HCT116 (cell line): ENCODE measurements around the gene TPPP3. TPM values are rescaled to one million over a fixed set of nuclear protein-coding genes. Genes with fewer than 3 reads are reported as not detected.

Experiments
- ATAC-seq: fragments of 200-7000 bp; cut with Tn5 transposase; 2 replicates; pipeline ENCODE4 v1.9.1; 2020; ENCODE audit warnings: mild to moderate bottlenecking, moderate library complexity
- BruUV-seq: library from RNA; stranded (reverse); fragments of 400-500 nt; replicated peaks from 2 replicates; lab custom pipeline; 2021; lab: Mats Ljungman, UMichigan
- CTCF ChIA-PET: fragments of 300-600 bp; sonication (Branson Sonifier 250); formaldehyde crosslinking; loops from one replicate; lab custom pipeline; 2021; ENCODE audit warnings: antibody characterized with exemption; lab: Charles Lee
- POLR2A ChIA-PET: fragments of 300-600, 350-600 bp; sonication (Branson Sonifier 250); formaldehyde crosslinking; loops from one replicate; lab custom pipeline; 2021; ENCODE audit warnings: antibody characterized with exemption; lab: Charles Lee
- RAD21 ChIA-PET, 2 experiments: fragments of 300-600 bp; sonication (Branson Sonifier 250); formaldehyde crosslinking; loops; one replicate each; lab custom pipeline; 2023; ENCODE audit warnings: low total read pairs in 2 of 2; ENCODE audit not compliant: uncharacterized antibody in 2 of 2, unreplicated experiment in 2 of 2, low non-redundant PET in 1 of 2; lab: Charles Lee
- DNase-seq: peaks from one replicate; pipeline ENCODE4 v3.0.0-alpha.2; 2010; ENCODE audit warnings: low read depth, low spot score
- H2AFZ ChIP-seq: fragments of 200-600 bp; shearing (Covaris generic), sonication (generic); 2 replicates; pipeline ENCODE4 v1.6.1; 2017; ENCODE audit warnings: low read depth, mixed run types, mixed read lengths, antibody characterized with exemption, low read length; ENCODE audit not compliant: poor library complexity, severe bottlenecking
- H3K27ac ChIP-seq: 2 replicates; pipeline ENCODE4 v1.5.1; 2012; ENCODE audit warnings: low read depth, low read length
- H3K27me3 ChIP-seq: fragments of 200-600 bp; sonication (generic); 2 replicates; pipeline ENCODE4 v1.6.1; 2016; ENCODE audit warnings: mixed run types, low read length, mixed read lengths; ENCODE audit not compliant: insufficient read depth
- H3K36me3 ChIP-seq, 2 experiments: fragments of 200-500 bp in 1 of 2; fragments of 200-600 bp in 1 of 2; sonication (Bioruptor generic) in 1 of 2; sonication (generic) in 1 of 2; 2 replicates each; pipeline versions ENCODE4 v1.5.1 to v1.6.1; 2014 to 2016; ENCODE audit warnings: low read length in 2 of 2, inconsistent platforms in 1 of 2, mixed read lengths in 1 of 2, mixed run types in 1 of 2; ENCODE audit not compliant: insufficient read depth in 2 of 2, control insufficient read depth in 1 of 2
- H3K4me1 ChIP-seq, 2 experiments: fragments of 200-600 bp in 1 of 2; sonication (generic) in 1 of 2; 2 replicates each; pipeline versions ENCODE4 v1.5.1 to v1.6.1; 2012 to 2017; ENCODE audit warnings: low read length in 2 of 2, inconsistent platforms in 1 of 2, mild to moderate bottlenecking in 1 of 2, mixed read lengths in 1 of 2, mixed run types in 1 of 2, moderate library complexity in 1 of 2; ENCODE audit not compliant: insufficient read depth in 2 of 2, control insufficient read depth in 1 of 2
- H3K4me2 ChIP-seq: fragments of 200-600 bp; sonication (generic); 2 replicates; pipeline ENCODE4 v1.6.1; 2017; ENCODE audit warnings: mixed run types, low read length, mixed read lengths
- H3K4me3 ChIP-seq, 2 experiments: fragments of 200-600 bp in 1 of 2; sonication (generic) in 1 of 2; replicated peaks in 1 of 2; 2 replicates each; pipeline ENCODE4 v1.5.1; 2011 to 2016; ENCODE audit warnings: low read length in 2 of 2, control low read depth in 1 of 2, low read depth in 1 of 2, mild to moderate bottlenecking in 1 of 2, mixed read lengths in 1 of 2, mixed run types in 1 of 2
- H3K79me2 ChIP-seq: fragments of 200-600 bp; sonication (generic); 2 replicates; pipeline ENCODE4 v1.6.1; 2017; ENCODE audit warnings: mild to moderate bottlenecking, mixed run types, low read length, moderate library complexity, mixed read lengths; ENCODE audit not compliant: insufficient read depth
- H3K9ac ChIP-seq: fragments of 200-600 bp; sonication (generic); 2 replicates; pipeline ENCODE4 v1.6.1; 2016; ENCODE audit warnings: low read length, mixed read lengths
- H3K9me2 ChIP-seq: fragments of 200-600 bp; sonication (generic), shearing (Covaris generic); 2 replicates; pipeline ENCODE4 v1.6.1; 2017; ENCODE audit warnings: mixed run types, mild to moderate bottlenecking, moderate library complexity; ENCODE audit not compliant: insufficient read depth
- H3K9me3 ChIP-seq, 2 experiments: fragments of 200-500 bp in 1 of 2; fragments of 200-600 bp in 1 of 2; sonication (Bioruptor generic) in 1 of 2; sonication (generic) in 1 of 2; 2 replicates each; pipeline ENCODE4 v1.6.1; 2014 to 2017; ENCODE audit warnings: low read length in 2 of 2, mixed read lengths in 2 of 2, inconsistent platforms in 1 of 2, low read depth in 1 of 2, mild to moderate bottlenecking in 1 of 2, mixed run types in 1 of 2, moderate library complexity in 1 of 2; ENCODE audit not compliant: control insufficient read depth in 1 of 2, insufficient read depth in 1 of 2
- H4K20me1 ChIP-seq: fragments of 200-600 bp; sonication (generic), shearing (Covaris generic); 2 replicates; pipeline ENCODE4 v1.6.1; 2017; ENCODE audit warnings: mixed run types, mild to moderate bottlenecking, moderate library complexity; ENCODE audit not compliant: insufficient read depth
- ATF3 ChIP-seq: IDR thresholded peaks from 2 replicates; pipeline ENCODE4 v1.6.1; 2012
- CEBPB ChIP-seq: IDR thresholded peaks from 2 replicates; pipeline ENCODE4 v1.6.1; 2012; ENCODE audit warnings: low read depth
- EGR1 ChIP-seq: IDR thresholded peaks from 2 replicates; pipeline ENCODE4 v1.6.1; 2012; ENCODE audit warnings: low read depth
- ELF1 ChIP-seq: IDR thresholded peaks from 2 replicates; pipeline ENCODE4 v1.6.1; 2012; ENCODE audit warnings: low read depth, borderline replicate concordance
- EZH2 ChIP-seq: fragments of 200-600 bp; sonication (generic); IDR thresholded peaks from 2 replicates; pipeline ENCODE4 v1.6.1; 2017; ENCODE audit warnings: antibody characterized with exemption, mixed run types
- EZH2phosphoT487 ChIP-seq: fragments of 200-600 bp; IDR thresholded peaks from 2 replicates; pipeline ENCODE4 v1.6.1; 2018; ENCODE audit warnings: antibody characterized with exemption, borderline replicate concordance
- POLR2A ChIP-seq: IDR thresholded peaks from 2 replicates; pipeline ENCODE4 v1.7.0; 2011; ENCODE audit warnings: borderline replicate concordance; ENCODE audit not compliant: insufficient read depth, insufficient read length; ENCODE audit errors: extremely low read depth
- POLR2AphosphoS5 ChIP-seq: IDR thresholded peaks from 2 replicates; pipeline ENCODE4 v1.6.1; 2011; ENCODE audit warnings: mild to moderate bottlenecking, low read depth, low read length, moderate library complexity
- SIN3A ChIP-seq: IDR thresholded peaks from 2 replicates; pipeline ENCODE4 v1.6.1; 2012; ENCODE audit warnings: low read depth
- TCF7L2 ChIP-seq: IDR thresholded peaks from 2 replicates; pipeline ENCODE4 v1.7.0; 2011; ENCODE audit warnings: borderline replicate concordance, inconsistent platforms; ENCODE audit not compliant: insufficient read depth, insufficient read length; ENCODE audit errors: extremely low read depth
- ZNF274 ChIP-seq: fragments of 200-500 bp; sonication (Bioruptor generic); IDR thresholded peaks from 2 replicates; pipeline ENCODE4 v1.6.1; 2014; ENCODE audit warnings: mild to moderate bottlenecking, low read depth, low read length, inconsistent platforms
- intact Hi-C: fragments of 100-400 bp; cut with micrococcal nuclease; formaldehyde crosslinking; loops from 2 replicates; pipeline ENCODE4 v1.10.0; 2022
- total RNA-seq: library from RNA; stranded (reverse); gene quantifications from one replicate; pipeline ENCODE4 v1.2.1, GENCODE V29; 2021; ENCODE audit not compliant: unreplicated experiment
- TF ChIP-seq, protein P1 (sequence below): IDR thresholded peaks from 2 replicates; pipeline ENCODE4 v1.6.1; 2011; ENCODE audit warnings: mild to moderate bottlenecking, low read length, moderate library complexity; ENCODE audit not compliant: insufficient replicate concordance; ENCODE audit errors: extremely low read depth
- TF ChIP-seq, protein P2 (sequence below): IDR thresholded peaks from 2 replicates; pipeline ENCODE4 v1.6.1; 2012

TPPP3 gene
- total RNA-seq, 1 experiment from 2014 or later = 1.2 TPM

DNA sequence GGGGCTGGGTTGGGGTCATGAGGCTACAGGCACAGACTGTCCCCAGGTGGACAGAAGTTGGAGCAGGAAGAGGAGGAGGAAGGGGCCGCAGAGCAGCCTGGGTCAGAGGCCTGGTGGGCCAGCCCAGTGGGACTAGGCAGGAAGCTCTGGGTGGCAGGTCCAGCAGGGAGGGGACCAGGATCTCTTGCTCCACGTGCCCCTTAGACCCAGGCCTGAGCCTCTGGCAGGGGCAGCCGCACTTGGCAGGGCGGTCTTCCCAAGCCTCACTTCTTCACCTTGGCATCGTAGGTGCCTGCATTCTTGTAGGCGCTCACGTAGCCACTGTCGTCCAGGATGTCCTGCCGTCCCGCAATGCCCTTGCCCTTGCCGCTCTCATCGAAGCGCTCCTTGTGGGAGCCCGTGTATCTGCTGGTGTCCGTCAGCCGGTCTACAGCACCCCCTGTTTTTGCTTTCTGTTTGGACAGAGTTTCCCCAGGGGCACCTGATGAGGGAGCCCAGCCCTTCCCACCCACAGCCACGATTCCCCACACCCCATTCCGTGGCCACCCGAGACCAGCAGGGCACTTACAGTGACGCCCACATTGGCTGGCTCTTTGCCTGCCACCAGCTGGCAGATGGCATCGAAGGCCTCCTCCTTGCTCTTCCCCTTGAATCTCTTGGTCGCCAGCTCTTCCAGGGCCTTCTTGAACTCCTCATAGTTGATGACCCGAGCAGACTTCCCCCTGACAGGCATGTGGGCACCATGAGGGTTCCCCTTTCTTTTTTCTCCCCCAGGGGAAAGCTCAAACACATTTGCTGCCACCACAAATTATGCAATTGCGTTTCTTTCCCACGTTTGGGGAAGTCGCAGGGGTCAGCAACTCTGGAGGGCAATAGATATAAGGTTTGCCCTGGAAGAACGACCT, 3.1 kb downstream of the TPPP3 start:
- TF ChIP-seq TCF7L2 = no peak
- TF ChIP-seq POLR2AphosphoS5 = no peak
- no peak for TF ChIP-seq ATF3
- ATAC-seq = no peak

DNA sequence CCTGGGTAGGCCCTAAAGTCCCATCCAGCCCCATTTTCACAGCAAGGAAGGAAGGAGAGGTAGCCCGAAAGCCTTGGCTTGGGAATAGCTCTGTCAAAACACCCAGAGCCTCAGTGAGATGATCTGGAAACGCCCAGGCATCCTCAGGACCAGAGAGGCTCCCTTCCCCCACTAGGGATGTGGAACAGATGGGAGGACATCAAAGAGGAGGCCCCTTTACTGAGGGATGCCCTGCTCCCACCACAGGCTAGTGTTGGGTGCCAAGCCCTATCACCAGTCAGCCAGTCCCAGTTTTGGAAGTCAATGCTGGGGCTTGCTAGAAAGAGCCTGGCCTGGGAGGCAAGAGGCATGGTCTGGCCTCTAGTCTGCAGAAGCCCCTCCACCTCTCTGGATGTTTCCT, 4.7 kb downstream of the TPPP3 start:
- ATAC-seq = no peak
- Histone ChIP-seq H3K36me3 (no peaks in the 10 kb centered on the region), H3K9ac (no peak overlapping the region), H3K27ac (no peak overlapping the region), H3K4me2 (no peak overlapping the region), H3K9me2 (no peaks in the 10 kb centered on the region), H4K20me1 (no peaks in the 10 kb centered on the region), H3K27me3 (no peaks in the 10 kb centered on the region), H2AFZ (no peak overlapping the region), H3K4me1 (no peaks in the 10 kb centered on the region), H3K9me3 (no peaks in the 10 kb centered on the region), H3K79me2 (no peaks in the 10 kb centered on the region), H3K4me3 (no peak overlapping the region)
- intact Hi-C loops = no loop called here
- BruUV-seq = no TSS peak
- DNase-seq = no peak
- TF ChIP-seq, protein P1, sequence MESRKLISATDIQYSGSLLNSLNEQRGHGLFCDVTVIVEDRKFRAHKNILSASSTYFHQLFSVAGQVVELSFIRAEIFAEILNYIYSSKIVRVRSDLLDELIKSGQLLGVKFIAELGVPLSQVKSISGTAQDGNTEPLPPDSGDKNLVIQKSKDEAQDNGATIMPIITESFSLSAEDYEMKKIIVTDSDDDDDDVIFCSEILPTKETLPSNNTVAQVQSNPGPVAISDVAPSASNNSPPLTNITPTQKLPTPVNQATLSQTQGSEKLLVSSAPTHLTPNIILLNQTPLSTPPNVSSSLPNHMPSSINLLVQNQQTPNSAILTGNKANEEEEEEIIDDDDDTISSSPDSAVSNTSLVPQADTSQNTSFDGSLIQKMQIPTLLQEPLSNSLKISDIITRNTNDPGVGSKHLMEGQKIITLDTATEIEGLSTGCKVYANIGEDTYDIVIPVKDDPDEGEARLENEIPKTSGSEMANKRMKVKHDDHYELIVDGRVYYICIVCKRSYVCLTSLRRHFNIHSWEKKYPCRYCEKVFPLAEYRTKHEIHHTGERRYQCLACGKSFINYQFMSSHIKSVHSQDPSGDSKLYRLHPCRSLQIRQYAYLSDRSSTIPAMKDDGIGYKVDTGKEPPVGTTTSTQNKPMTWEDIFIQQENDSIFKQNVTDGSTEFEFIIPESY = no peak
- no peak for TF ChIP-seq EZH2
- TF ChIP-seq ELF1 = no peak
- TF ChIP-seq POLR2A = no peak
- no peak for TF ChIP-seq EGR1
- no peak for TF ChIP-seq CEBPB
- no peak for TF ChIP-seq SIN3A
- TF ChIP-seq POLR2AphosphoS5 = no peak
- no peak for TF ChIP-seq ZNF274
- no peak for TF ChIP-seq EZH2phosphoT487
- TF ChIP-seq TCF7L2 = no peak
- no peak for TF ChIP-seq ATF3
- TF ChIP-seq, protein P2, sequence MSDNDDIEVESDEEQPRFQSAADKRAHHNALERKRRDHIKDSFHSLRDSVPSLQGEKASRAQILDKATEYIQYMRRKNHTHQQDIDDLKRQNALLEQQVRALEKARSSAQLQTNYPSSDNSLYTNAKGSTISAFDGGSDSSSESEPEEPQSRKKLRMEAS = no peak
- CTCF ChIA-PET = no interaction called here
- RAD21 ChIA-PET = no interaction called here
- POLR2A ChIA-PET = no interaction called here

More for the DNA sequence above, 3.1 kb downstream of the TPPP3 start:
- no peaks in the 10 kb centered on the region for H3K9me3 ChIP-seq
- no peaks in the 10 kb centered on the region; a peak in 1 of 4 replicates for H3K4me1 ChIP-seq
- no peak overlapping the region for H3K27ac ChIP-seq
- no peak overlapping the region for H3K4me3 ChIP-seq
- no peaks in the 10 kb centered on the region for H3K9me2 ChIP-seq
- no peak overlapping the region for H3K9ac ChIP-seq
- H3K27me3 ChIP-seq = no peaks in the 10 kb centered on the region
- no peak overlapping the region for H2AFZ ChIP-seq
- ChIA-PET POLR2A (no interaction called here), RAD21 (no interaction called here), CTCF (no interaction called here)
- DNase-seq = no peak
- no TSS peak for BruUV-seq
- intact Hi-C loops = no loop called here
- no peak overlapping the region for H3K4me2 ChIP-seq
- no peaks in the 10 kb centered on the region for H4K20me1 ChIP-seq
- no peaks in the 10 kb centered on the region for H3K79me2 ChIP-seq
- no peaks in the 10 kb centered on the region for H3K36me3 ChIP-seq
